ENCODE measurements around the gene CYB561A3.

CYB561A3 gene

DNA sequence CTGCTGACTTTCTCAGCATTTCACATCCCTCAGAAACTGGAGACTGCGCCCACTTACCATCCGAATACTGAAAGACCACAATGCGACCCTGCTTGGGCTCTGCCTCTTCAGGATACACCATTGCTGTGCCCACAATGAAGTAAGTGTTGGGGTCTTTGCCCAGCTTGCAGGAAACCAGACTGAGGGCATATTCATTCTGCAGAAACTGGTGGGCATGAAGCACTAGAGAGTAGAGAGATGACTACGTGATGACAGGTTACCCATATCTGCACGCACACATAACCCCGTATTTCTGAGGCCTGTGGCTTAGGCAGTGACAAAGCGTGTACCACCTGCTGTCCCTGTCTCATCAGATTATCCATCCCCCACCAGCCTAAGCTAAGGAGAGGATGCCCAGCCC, 51.9 kb downstream of the CYB561A3 start:
- no peak for DNase-seq

DNA sequence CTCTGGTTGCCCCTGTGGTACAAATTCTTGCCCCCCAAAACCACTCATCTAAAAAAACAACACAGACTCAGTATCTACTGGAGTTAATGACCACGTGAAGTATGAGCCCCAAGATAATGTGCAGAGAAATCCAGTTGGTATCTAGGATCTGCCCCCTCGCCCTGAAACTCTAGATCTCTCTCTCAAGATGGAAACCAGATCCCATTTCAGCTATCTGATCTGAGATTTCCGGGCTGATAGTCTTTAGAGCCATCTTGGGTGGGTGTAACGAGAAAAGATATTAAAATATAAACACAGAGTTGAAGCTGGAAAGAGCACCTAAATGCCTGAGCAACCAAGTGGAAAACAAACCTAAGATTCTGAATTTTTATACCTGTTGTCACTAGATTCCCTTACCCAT, 52.5 kb downstream of the CYB561A3 start:
- DNase-seq: no peak

DNA sequence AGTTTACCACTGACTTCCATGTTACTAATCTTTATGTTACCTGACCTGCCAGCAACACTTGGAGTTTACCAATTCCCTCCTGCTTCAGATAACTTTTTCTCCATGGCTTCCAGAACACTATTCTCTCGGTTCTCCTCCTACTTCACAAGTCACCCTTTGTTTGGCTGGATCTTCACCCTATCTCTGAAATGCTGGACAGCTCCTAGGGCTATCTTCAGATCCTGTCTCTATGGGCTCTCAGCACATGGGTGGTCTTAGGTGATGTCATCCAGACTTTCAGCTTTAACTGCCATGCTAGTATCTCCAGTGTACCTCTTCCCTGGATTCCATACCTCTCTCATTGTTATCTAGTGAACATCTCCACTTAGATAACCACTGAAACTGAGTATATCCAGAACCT, 54.3 kb downstream of the CYB561A3 start:
- DNase-seq: no peak

DNA sequence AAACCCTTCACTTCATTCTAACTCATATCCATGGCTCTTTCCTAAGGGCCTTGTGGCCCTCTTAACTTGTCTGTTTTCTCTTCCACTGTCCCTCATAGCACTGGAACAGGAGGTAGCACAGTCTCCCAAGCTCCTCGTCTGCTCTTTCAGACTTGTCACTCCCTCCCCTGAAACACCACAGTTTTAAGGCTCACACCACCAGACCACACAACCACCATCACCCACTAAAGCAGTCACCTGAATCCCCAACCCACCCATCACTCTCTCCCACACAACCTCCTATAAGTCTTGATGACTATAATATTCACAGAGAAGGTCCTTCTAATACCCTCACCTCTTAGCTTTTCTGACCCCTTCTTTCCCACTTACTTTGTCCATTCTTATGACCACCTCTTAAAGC, 55.5 kb downstream of the CYB561A3 start:
- DNase-seq: no peak

DNA sequence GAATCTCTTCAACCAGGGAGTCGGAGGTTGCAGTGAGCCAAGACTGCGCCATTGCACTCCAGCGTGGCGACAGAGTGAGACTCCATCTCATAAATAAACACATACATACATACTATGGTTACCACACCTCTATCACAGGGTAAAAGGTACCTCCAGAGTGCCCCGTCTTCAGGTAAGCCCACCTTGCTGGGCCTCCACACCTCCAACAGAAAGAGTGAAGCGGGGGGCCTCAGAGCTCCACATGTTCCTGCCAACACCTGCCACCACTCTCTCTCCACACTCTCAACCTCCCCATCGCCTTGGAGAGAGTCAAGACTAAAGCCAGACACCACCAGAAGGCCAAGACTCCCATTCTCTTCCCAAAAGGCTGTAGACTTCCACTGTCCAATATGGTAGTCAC, 56.3 kb downstream of the CYB561A3 start:
- DNase-seq: no peak

DNA sequence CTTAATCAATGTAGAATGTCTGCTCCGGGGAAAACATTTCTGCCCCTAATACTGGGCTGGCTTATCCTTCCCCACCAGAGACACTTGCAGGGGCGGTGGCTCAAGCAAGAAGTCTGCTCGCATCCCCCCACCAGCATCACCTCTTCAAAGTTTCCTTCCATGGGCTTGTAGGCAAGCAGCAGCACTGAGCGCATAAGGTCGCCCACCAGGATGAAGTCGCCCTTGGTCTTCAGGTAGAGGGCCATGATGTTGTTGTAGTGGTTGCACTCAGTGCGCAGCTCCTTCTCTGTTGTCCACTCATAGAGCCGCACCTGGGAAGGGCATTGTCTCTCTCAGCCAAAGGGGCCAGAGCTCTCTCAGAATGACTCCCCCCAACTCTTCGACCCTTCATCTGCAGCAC, 58.0 kb downstream of the CYB561A3 start:
- DNase-seq: no peak

DNA sequence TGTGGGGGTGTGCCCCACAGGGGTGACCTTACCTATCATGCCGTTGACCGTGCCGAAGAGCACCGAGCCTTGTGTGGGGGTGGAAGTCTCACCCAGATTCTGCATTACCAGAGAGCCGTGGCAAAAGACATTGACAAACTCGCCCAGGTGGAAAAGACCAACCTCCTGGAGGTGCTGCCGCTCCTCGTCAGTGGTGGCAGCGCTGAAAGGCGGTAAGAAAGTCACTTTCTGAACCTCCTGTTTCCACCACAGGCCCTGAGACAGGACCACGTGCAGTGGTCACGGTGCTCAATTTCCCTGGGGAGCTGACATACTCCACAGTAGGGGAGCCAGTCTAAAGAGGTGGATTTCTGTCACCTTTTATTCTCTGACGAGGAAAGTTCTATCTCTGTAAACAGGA, 59.1 kb downstream of the CYB561A3 start:
- no peak for DNase-seq

All from DMS153 (cell line).